NOMO-1 treated with DMSO at 0.1 percent for 48 hours (cell line): ENCODE data around the gene ASXL3.

Source experiments
- DNase-seq: peaks from one replicate; lab custom pipeline; 2025; ENCODE audit not compliant: unreplicated experiment; lab: John Stamatoyannopoulos, UW

ASXL3 gene

DNA sequence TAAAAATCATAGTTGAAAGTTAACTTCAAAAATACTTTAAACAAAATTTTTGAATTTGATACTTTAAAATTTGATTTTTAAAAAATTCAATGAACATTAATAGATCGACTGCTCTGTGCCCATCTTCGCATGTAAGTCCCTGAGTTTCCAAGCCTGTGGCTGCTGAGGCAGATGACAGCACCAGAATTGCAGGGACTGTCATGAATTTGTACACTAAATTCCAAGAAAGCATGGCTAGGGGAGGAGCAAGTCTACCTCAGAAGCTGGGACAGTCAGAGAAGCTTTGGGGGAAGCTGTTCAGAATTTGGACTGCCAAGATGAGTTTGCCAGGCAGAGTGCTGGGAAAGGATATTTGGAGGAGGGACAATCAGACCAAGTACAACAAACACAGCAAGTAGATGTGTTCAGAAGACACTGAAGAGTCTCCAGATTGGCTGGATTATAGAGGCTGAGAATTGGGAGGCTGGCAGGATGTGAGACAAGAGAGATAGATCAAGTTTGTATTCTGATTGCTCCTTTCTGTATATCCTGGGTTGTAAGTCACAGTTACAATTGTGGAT is 79.0 kb downstream of the ASXL3 start:
- DNase-seq: no peak

GRCh38 chr18:33660696-33661310 is 82.8 kb downstream of the ASXL3 start:
- DNase-seq: no peak

DNA sequence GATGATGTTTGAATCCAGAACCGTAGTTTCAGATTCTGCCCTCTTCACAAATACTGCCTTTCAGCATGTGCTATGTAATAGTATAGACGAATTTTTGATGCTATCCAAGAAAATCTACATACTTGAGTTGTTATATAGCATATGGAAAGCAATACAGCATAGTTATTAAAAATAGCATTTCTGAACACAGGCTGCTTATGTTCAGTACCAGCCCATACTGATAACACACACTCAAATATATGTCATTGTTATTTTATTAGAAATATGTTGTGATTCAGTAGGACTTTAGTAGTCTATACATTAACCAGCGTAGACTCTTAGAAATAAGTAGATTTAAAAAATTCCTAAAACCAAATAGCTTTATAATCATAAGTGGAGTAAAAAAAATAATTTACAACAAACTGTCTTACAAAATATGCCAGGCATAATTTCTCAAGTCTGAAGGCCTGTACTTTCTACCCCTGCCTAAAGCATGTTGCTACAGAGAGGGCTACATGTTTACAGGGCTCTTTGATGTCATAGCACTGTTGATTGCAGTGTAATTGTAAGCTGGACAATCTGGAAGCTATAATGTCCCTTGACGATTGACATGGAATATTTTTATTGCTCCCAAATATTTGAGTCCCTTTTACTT is 86.3 kb downstream of the ASXL3 start:
- DNase-seq: no peak

GRCh38 chr18:33665187-33665586 is 87.2 kb downstream of the ASXL3 start:
- DNase-seq: no peak

GRCh38 chr18:33665641-33666040 is 87.6 kb downstream of the ASXL3 start:
- no peak for DNase-seq

DNA sequence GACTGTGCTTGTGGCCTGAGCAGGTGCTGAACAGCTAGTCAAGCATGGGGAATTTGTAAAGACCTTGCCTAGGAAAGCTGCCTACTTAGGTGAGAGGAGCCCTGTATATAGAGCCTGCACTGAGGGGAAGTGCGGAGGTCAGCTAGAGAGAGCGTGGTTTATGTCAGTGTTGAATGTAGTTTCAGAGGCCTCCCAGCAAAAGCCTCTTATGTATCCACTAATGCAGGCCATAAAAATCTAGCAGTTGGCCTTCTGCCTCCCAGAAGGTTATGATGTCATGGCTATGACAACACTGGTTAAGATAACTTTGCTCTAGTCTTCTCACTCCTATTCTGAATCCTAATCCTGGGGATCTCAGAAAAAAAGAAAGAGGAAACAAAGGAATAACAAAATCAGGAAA is 88.9 kb downstream of the ASXL3 start:
- DNase-seq: no peak

GRCh38 chr18:33669589-33669988 is 91.6 kb downstream of the ASXL3 start:
- no peak for DNase-seq

DNA sequence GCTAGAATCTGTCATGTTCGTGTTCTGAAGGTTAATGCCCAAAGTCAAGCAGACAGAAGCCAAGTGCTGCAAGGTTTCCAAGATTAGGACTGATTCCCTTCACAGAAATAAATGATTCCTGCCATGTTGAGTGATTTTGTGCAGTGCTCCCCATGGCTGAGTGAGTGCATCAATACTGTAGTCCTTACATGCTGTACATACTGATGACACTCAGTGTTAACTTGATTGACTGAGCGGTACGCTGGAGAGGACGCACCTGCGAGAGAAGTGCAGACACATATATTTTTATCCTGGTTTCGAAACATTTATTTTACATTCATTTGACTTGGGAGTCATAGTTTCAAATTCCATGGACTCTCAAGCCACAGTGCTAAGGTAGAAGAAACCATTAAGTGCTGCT is 92.0 kb downstream of the ASXL3 start:
- no peak for DNase-seq

DNA sequence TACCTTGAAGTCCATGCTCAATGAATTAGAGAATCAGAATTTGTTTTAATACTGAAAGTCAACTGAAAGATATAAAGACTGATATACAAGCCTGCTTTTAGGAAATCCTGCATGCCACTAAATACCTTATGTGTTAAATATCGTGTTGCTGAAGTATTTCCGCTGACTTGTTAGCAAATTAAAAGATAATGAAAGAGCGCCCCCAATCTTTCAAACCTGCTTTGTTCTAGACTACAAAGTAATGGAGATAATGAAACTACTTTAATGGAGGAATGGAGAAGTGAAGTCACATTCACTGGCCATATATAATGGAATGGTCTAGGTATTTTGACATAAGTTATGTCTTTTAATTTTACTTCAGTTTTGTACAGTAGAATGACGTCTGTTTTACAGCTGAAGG is 95.7 kb downstream of the ASXL3 start:
- no peak for DNase-seq

- no peak for DNase-seq
Observed at GRCh38 chr18:33676593-33676992, 98.6 kb downstream of the ASXL3 start.

DNA sequence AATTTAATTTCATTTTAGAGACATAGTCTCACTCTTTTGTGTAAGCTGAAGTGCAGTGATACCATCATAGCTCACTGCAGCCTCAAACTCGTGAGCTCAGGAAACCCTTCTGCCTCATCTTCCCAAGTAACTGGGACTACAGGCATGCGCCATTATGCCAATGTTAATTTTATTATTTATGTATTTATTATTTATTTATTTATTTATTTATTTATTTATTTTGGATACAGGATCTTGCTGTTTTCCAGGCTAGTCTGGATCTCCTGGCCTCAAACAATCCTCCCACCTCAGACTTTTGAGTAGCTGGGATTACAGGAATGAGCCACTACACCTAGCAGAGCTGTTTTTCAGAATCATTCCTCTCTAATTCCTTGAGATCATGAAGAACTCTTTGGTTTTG is 99.9 kb downstream of the ASXL3 start:
- DNase-seq: no peak

DNA sequence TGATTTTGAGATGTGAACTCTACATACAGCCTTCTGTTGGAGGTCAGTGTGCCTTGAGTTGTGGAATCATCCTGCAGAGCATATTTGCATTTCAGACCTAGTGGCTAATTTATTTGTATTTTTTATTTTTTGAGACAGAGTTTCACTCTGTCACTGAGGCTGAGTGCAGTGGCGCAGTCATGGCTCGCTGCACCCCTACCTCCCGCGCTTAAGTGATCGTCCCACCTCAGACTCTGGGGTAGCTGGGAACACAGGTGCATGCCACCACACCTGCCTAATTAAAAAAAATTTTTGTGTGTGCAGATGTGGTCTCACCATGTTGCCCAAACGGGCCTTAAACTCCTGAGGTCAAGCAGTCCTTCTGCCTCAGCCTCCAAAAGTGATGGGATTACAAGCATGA is 104.4 kb downstream of the ASXL3 start:
- DNase-seq: no peak

DNA sequence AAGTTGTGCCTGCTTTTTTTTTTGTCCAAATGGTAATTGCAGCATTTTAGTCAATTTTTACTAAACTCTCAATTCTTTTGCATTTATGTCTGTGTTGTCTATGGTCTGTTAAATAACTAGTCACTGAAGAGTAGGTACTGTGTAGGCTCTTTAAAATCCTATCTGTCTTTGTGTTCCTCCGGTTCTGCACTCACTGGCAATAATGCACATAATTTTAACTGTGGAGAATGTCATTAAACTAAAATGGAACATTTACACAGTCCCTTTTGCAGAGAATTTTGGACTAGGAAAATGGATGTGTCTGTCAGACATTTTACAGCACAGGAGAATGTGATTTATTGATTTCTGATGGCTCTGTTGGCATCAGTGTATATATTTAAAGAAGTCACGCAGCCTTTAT is 116.6 kb downstream of the ASXL3 start:
- no peak for DNase-seq

GRCh38 chr18:33696332-33697162 is 118.5 kb downstream of the ASXL3 start:
- DNase-seq: no peak

DNA sequence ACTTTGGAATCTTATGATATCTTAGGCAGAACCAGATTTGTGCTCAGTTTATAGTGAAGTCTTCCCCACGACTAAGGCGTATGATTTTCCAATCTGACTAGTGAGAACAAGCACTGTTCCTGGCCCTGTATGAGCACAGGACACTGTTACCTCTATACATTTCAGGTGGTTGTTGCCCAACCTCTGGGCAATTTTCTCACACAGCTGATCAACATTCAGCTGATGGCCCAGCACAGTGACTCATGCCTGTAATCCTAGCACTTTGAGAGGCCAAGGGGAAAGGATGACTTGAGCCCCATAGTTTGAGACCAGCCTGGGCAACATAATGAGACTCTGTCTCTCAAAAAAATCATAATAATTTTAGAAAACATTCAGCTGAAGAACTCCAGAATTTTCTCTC is 119.5 kb downstream of the ASXL3 start:
- DNase-seq: no peak

DNA sequence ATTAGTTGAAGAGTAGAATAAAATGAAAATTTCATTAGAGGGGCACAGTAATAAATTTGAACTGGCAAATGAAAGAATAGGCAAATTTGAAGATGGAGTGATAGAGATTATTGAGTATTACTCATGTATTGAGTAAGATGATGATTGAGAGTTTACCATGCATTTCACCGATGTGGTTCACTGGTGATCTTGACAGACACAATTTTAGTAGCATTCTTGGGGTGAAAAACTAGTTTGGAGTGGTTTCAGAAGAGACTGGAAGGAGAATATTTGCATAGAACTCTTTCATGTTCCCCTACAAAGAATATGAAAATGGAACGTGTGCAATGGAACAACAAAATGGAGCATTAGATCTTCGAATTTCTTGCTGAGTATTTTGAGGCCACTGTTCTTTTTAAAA is 121.4 kb downstream of the ASXL3 start:
- DNase-seq: no peak

- no peak for DNase-seq
Observed at GRCh38 chr18:33700513-33700976, 122.5 kb downstream of the ASXL3 start.

GRCh38 chr18:33702625-33703024 is 124.6 kb downstream of the ASXL3 start:
- DNase-seq: no peak

GRCh38 chr18:33706391-33706790 is 128.4 kb downstream of the ASXL3 start:
- DNase-seq: no peak

- no peak for DNase-seq
Observed at GRCh38 chr18:33708876-33709275, 130.9 kb downstream of the ASXL3 start.

DNA sequence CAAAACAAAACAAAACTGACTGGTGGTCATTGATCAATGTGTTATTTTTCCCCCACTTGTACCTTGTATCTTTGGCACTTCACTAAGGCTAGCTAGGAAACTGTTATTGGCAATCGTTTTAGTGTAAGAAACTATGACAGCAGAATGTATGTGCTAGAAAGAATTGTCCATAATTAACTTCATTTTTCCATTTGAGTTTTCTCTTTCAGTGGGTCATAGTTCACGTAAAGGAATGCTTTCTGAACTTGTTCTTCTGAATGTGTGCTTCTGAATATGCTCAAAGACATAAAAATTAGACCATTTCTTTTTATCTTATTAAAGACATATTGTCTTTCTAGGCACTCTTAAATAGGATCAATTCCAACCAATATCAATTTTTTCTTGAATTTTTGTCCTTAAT is 132.2 kb downstream of the ASXL3 start:
- no peak for DNase-seq

DNA sequence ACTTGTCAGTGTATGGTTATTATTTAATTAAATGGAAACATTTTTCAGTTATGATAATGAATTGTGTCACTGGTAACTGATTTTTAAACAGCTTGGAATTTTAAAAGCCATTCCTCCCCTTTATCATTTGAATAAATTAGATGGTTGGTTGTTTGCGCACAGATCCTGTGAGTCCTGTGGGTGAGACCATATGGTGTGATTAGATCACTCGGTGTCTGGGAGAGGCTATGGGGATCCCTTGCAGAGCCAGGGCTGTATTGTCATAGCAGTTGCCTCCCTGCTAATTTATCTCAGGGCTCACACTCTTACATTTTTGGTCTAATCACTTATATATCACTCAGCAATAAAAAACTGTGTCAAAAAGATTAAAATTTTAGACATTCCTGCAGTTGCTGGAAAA is 133.5 kb downstream of the ASXL3 start:
- no peak for DNase-seq
